Esophagus squamous epithelium (tissue), 4 donors: Measurements from ENCODE around the gene MYL5.

ENCODE experiments used
- CTCF ChIP-seq, 6 experiments: fragments of 450-650 bp in 4 of 6; fragments of 200-600 bp in 2 of 6; sonication (generic) in 2 of 6; IDR thresholded peaks; one replicate each; pipeline ENCODE4 v1.5.1; 2016 to 2019; ENCODE audit warnings: antibody characterized with exemption in 6 of 6, mild to moderate bottlenecking in 4 of 6, moderate library complexity in 4 of 6
- POLR2A ChIP-seq, 4 donors: fragments of 450-650 bp; IDR thresholded peaks; one replicate each; pipeline ENCODE4 v1.6.1; 2017; ENCODE audit warnings: antibody characterized with exemption in 4 of 4, mild to moderate bottlenecking in 4 of 4, moderate library complexity in 3 of 4

- TF ChIP-seq POLR2A (IDR thresholded peaks at IDR 0.05) = no peak
- TF ChIP-seq CTCF (IDR thresholded peaks at IDR 0.05) = no peak
These were observed 40.9 kb upstream of the MYL5 start for GRCh38 chr4:633406-633805.
